ENCODE data around the gene PBX1.

PBX1 gene

DNA sequence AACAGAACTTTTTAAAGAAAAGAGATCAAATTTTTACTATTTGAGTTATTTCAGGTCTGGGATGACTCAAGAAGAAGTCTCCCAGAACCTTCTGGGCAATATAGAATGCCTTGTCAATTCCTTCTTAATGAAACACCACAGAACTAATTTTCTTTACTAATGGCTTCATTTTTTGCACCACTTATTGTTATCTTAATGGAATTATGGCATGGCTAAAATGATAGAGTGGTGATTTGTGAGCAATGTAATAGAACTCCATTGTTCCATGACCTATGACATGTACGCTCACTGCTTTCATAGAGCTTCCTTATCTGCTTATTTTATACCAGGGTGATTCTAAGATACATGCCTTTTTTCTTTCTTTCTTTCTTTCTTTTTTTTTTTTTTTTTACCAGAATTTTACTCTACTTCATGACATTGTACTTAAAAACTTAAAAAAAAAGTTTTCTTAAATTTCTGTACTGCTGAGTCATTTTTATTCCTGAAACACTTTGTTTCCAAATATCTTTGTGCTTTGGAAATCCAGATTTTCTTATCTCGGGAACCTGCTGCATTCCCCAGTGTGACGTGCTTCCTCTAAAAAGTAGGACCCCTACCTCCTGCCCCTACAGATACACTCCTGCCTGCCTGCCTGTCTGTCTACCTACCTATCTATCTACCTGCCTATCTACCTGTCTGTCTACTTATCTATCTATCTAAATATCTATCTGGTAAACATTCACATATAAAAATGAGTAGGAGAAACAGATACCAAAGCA is 284.9 kb downstream of the PBX1 start:
- no peak for DNase-seq

DNA sequence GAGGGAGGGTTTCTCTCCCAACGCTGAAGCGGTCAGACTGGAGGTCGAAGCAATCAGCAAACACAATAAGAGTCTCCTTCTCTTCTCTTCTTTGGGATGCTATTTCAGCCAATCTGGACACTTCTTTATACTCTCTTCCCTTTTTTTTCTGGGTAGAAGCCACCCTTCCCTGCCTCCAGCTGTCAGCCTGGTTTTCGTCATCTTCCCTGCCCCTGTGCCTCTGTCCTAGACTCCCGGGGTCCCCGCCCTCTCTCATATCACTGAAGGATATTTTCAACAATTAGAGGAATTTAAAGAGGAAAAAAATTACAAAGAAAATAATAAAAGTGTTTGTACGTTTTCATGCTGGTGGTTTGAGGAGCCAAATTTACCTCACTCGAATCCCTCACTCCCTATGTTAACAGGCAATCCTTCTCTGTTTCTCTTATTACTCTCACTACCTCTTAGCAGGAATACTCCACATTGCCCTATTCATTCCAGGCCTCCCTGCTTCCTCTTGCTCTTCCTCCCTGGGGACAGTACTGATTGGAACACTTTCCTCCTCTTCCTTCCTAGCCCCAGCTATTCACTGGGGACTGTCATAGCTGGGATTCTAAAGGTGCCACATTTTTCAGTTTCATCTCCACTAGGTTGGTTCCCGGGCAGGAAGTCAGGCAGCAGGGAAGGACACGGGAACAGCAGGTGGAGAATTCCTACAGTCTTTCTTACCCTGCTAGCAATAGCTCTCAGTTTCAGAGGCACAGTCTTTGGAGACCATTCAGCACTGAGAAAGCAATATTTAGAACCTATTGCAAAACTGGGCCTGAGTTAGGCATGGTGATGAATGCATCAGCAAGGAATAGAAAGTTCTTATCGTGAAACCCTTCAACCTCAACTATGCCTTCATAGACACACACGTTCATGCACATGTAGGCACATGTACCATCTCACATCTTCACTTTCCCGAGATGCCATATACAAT is 288.0 kb downstream of the PBX1 start:
- DNase-seq: no peak

DNA sequence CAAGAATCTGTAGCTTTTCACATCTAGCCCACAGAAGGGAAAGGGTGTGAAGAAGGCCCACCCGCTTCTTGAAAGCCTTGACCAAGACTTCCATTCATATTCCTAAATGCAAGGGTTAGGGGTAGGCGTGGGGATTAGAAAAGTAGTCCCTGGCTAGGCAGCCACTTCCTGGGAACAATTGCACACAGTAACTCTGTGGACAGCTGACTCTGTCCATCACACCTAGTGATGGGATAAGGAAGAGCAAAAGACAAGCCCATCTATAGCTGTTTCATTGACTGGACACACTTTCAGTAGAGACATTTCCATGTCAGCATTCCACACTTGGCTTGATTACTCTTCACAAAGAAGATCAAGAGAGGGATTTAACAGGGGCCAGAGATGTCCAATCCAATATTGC is 294.2 kb downstream of the PBX1 start:
- no peak for DNase-seq

GRCh38 chr1:164855716-164856329 is 296.8 kb downstream of the PBX1 start:
- no peak for DNase-seq

GRCh38 chr1:164856381-164856780 is 297.4 kb downstream of the PBX1 start:
- no peak for DNase-seq

GRCh38 chr1:164857439-164857838 is 298.5 kb downstream of the PBX1 start:
- no peak for DNase-seq

DNA sequence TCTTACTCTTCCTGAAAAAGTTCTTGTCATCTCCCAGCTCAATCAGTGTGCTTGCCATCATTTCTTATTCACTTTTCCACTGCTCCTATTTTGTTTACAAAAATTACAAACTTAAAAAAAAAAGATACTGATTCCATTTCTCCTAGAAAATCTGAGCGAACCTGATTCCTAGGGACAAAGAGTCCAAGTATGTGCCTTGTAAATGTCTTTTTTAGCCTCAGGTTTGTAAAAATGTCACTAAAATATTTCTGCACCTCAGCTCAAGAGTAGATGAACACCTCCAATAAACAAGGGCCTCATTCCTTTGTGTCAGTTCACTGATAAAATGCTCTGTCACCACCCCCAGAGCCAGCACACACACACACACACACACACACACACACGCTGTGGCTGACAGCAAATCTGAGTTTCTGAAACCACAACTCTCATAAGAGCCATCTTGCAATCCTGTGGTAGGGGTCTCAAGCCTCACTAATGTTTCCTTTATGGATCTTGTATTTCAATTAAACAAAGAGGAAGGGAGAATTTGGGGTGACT is 299.2 kb downstream of the PBX1 start:
- no peak for DNase-seq

- DNase-seq: no peak
These were observed 302.6 kb downstream of the PBX1 start for GRCh38 chr1:164861632-164862031.

DNA sequence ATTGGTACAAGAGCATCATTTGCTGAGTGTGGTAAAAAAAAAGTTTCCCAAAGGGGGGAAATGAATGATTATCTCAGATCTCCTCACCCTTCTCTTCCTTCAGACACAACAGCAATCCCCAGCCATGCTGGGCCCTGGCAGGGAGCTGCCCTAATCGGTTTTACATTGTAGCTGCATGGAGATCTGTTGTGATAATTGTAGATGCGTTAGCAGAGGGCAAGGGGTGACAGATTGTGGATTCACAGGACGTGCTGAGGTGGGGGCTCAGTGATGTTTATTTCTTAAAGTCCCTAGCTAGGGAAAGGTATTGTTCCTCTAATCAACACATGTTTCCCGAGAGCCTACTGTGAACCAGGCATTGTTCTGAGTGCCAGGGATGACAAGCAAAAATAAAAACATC is 304.1 kb downstream of the PBX1 start:
- no peak for DNase-seq

DNA sequence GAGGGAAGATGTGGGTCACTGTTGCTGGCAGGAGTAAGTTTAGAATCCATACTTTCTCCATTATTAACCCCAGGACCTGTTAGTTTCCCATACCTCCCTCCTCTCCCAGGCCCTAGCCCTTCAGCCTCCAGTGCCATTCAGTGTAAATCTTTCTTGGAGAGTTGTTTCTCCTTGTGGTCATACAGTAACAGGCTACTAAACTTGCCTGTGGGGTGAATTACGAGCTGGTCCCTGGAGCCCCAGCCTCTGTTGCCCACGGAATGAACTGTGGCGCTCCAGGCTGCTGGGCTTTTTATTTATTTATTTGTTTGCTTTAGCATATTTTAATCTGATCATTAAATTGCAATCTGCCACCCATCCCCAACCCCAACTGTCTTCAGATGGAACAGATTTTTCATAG is 305.2 kb downstream of the PBX1 start:
- DNase-seq: no peak

GRCh38 chr1:164865385-164865784 is 306.4 kb downstream of the PBX1 start:
- DNase-seq: no peak

GRCh38 chr1:164867590-164867989 is 308.6 kb downstream of the PBX1 start:
- DNase-seq: no peak

DNA sequence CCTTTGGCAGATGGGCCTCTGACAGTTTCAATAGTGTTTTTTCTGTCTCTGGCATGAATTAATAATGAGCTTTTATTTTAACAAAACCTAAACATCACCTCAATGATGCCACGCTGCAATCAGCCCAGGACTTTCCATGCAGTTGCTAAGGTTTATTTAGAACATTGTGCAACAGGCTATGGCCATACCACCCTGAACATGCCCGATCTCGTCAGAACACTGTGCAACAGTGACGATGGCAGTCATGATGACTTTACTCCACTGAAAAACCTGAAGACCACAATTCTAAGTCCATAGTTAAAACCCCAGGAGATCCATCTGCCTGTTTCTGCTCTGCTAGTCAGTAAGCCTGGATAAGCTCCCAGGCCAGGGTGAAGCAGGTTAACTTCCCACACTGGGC is 310.0 kb downstream of the PBX1 start:
- no peak for DNase-seq

DNA sequence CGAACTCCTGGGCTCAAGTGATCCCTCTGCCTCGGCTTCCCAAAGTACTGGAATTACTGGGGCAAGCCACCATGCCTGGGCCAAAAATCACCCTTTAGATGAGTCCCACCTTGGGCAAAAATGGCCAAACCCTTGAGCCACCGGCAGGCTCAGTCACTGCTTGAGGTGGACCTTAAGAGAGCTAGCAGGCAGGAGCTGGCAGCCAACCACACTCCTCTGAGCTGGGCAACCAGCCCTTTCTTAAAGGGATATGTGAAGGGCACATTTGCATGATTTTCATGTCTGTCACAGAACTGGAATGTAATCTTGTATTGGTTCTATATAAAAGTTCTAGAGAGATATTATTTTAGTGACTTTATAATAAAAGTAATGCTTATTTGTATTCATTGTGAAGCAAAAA is 316.5 kb downstream of the PBX1 start:
- no peak for DNase-seq

DNA sequence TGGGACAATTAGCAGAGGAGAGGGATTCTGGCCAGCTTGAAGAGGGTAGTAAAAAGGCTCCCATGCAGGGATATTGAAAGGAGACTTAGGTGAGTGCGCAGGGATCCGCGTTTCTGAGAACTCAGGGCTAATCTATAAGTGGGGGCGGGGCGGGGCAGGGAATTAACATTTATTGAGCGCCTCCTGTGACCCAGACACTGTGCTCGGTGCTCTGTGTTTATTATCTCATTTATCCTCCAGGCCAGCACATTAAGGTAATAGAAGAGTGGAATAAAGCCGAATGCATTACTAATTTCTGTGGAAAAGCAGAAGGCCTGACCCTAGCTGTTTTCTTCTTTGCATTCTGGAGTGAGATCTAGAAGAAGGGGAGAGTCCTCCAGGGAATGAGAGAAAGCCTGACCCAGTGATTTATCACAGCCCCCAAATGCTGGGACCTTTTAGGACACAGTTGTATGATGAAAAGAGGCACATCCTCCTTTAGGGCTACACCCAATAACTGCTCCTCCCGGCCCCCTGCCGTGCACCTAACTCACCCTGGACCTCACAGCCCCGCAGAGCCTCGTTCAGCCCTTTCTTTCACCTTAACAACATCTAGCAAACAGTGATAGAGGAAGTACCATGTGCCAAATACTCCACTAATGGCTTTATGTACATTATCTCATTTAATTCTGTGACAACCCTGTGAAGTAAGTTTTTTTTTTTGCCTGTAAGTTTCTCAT is 317.6 kb downstream of the PBX1 start:
- no peak for DNase-seq

DNA sequence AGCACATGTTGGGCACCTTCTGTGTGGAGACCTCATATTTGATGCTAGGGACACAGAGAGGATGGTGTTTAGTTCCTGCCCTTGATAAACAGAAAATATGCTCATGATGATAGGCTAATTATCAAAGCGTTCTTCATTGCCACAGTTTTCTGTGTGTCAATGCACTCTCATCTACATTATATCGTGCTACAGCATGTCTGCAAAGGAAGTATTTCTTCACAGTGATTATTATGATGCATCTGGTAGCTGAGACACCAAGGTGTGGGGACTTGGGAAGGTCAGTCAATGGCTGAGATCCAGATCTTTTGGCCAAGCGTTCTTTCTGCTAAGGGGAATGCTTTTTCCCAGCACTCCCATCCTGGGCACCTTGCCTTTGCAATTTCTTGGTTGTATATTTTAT is 321.2 kb downstream of the PBX1 start:
- DNase-seq: no peak

DNA sequence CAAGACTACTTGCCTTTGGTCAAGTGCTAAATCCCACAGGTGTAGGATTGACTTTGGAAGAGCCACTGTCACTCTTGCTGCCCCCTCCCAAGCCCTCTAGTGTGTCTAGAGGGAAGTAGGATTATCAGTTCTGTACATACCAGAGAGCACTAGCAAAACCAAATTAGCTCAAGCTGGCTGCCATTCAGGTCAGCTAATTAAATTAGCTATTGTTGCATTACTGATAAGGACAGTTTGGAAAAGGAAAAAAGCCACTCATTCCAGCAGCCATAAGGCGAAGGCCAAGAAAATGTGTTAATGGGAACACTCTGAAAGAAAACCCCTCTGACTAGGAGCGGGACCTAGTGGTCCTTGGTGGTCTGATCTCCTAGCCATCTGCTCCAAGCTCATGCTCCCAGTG is 321.7 kb downstream of the PBX1 start:
- no peak for DNase-seq

DNA sequence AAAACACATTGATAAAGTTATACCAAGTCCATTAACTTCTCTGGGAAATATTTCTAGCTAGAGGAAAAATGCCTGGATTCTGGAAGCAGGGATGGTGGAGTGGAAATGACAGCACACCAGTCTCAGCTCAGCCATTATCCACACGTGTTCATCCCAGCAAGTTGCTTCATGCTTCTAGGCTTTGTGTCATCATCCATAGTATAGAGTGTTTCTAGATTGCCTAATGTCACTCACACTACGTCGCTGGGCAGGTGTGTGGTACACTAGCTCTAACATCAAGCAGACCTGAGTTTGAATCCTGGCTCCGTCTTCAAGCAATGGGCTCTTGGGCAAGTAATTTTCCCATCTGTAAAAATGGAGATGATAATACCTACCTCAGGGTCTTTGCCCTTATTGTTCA is 326.3 kb downstream of the PBX1 start:
- no peak for DNase-seq

DNA sequence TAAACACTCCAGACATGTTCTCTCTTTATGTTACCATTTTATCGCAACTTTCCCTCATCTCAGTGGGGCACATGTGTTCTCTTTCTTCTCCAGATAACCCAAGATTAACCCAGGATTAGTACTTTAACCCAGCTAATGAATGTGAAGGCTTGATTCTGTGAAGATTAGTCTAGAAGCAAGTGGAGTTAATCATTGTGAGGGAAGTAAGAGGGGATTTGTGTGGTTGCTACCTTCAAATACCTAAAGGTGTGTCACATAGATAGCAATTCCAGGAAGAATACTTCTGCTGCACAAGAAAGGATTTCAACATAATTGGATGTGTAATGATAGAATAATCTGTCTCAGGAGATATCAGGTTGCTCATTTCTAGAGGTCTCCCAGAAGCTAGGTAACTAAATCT is 327.1 kb downstream of the PBX1 start:
- no peak for DNase-seq

DNA sequence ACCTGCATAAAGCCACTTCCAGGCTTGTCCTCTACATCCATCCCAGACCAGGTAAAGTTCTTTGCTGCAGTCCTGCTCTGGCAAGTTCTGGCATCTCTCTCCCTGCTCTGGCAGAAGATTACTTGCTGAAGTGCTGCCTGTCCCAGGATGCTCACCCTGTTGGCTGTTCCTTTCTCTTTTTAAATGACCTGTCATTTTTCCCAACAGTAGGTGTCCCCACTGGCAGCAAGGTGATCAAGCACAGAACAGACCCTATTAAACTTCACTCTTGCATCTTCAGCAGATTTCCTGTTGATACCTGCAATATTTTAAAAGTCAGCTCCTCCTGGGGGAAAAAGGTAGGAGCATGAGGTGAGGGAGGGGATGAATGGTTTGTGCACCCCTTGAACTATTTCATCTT is 332.6 kb downstream of the PBX1 start:
- no peak for DNase-seq

GRCh38 chr1:164895026-164895912 is 336.3 kb downstream of the PBX1 start:
- DNase-seq: no peak

- no peak for DNase-seq
These were observed 342.0 kb downstream of the PBX1 start for GRCh38 chr1:164901031-164901430.
